NCI-H2081 treated with DMSO at 0.1 percent for 48 hours (cell line): Measurements from ENCODE around the gene MAPK1IP1L.
"Not testable (repeated sequence)": the region's sequence is repeated elsewhere in the genome, so short reads cannot be mapped to it uniquely, and the experiment has no call there.

Experiments
- DNase-seq: peaks from one replicate; lab custom pipeline; 2025; lab: John Stamatoyannopoulos, UW

The MAPK1IP1L gene

DNA sequence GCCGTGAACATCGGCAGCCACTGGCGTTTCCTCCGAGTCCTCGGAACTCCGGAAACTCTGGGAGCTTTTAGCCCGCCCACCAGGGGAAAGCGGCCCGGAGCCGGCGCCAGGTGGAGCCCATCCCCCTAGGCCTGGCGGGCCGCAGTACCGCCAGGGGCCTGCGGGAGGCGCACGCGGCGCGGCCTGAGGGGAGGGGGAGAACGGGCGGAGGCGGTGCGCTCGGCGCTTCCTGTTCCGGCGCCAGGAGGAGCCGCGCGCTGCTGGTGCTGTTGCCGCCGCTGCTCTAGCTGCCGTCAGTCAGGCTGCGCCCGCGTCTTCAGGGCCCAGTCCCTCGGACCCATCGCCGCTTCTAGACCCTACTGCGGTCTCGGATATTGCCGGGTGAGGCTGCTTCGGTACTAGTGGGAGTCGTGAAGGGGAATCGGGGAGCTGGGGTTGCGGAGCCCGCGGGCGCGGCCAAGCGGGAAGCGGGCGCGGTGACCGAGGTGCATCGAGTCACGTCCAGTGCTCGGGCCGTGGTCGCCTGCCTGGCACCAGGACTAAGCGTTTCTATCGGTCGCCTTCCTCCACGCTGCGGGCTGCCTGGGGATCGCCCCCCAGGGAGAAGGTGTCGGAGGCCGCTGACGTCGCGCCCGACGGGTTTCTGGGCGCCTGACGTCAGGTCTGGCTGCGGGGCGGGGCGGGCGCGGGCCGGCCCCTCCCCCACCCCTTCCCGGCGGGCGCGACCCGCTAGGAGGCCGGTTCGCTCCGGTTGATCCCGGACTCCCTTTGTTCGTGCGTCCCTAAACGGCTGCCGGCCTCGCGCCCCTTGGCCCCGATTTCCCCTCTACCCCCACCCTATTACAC, at the start of gene MAPK1IP1L:
MAPK1IP1L (plus strand) TSS at position 225 of the 846 bp plus-strand sequence. CDS start 10,037 bp downstream, outside the sequence.
- DNase-seq = peak; percentile 60

DNA sequence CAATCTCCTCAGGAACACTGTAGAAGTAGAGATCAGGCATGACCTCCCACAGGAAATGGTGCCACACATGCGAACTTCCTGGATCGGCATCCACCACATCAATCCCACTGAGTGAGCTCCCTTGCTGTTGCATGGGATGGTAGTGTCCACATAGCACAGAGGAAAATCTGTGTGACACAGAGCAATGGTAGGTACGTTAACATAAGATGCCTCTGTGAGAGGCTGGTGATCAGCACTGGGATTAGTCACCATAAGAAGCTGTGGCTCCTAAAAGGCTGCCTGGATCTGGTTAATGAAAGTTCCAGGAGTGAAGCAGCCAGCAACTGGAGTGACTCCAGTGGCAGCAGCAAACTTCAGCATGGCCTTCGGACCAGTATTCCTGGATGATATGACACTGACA, 46.4 kb upstream of the MAPK1IP1L start:
- DNase-seq = no peak

DNA sequence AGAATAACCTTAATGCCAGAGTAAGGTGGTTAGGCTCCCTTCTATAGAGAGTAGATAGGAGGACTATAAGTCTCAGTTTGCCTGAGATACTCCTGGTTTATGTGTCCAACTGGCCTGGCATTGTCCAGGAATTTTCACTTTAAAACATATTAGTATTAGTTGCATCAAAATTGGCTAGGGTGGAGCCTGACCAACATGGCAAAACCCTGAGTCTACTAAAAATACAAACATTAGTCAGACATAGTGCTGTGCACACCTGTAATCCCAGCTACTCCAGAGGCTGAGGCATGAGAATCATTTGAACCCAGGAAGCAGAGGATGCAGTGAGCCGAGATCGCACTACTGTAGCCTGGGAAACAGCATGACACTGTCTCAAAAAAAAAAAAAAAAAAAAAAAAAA, 36.4 kb upstream of the MAPK1IP1L start:
- DNase-seq = no peak

DNA sequence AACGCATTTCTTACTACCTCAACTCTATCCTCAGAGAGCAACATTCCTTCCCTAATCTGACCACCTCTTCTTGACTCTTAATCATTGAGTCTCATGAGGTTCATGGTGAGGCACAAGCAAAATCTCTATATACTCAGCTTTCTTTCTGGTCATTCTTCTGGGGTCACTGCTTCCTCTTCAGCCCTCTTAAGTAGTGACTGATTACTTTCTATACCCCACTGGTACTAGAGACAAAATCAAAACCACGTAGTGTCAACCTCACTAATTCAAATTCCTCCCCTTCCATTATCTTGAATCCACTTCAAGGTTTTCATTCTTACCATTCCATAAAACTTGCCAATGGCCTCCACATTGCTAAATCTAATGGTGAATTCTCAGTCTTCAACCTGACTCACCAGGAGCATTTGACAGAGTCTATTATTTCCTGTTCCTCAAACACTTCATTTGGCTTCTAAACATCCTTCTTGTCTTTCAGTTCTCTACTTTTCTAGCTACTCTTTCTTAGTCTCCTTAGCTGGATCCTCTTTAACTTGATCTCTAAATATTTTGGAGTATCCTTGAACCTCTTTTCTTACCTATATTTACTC, 31.4 kb upstream of the MAPK1IP1L start:
- no peak for DNase-seq

DNA sequence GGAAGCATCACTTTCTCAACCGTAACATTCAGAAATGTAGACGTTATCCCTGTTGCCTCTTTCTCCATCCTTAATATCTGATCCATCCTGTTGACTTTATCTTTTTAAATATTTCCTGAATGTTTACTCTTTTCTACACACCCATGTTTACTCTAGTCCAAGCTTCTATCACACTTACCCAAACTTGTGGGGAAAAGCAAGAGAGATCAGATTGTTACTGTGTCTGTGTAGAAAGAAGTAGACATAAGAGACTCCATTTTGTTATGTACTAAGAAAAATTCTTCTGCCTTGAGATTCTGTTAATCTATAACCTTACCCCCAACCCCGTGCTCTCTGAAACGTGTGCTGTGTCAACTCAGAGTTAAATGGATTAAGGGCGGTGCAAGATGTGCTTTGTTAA, 27.1 kb upstream of the MAPK1IP1L start:
- not testable (repeated sequence) for DNase-seq

DNA sequence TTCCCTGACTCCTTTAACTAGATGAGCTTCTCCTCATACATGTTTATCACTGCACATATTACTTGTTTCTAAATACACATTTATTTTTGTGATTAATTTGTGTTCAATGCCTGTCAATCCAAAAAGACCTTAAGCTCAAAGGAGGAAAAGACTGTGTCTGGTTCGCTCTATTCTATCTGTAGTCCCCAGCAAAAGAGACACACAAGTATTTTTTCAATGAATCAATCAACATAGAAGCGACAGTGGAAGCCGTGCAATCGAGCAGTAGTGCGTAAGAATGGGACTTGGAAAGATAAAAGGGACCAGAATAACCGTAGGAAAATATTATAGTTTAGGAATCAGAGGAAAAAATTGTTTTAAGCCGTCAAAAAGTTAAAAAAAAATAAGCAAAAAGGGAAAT, 25.5 kb upstream of the MAPK1IP1L start:
- DNase-seq = no peak

DNA sequence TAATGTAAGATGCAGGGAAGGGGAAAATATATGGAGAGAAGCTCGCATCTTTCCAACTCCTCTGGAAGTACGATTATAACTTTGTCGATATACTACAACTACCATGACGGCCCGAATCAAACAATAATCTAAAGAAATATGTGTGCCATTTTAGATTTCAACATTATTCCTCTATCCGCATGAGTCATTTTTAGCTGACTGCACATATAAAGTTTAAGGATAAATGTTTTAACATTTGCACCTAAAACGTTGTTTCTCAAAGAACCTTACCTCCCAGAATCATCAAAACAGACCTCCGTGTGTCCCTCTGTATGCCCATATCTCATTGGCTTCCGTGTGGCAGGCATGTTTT, 25.0 kb upstream of the MAPK1IP1L start:
- DNase-seq = no peak

DNA sequence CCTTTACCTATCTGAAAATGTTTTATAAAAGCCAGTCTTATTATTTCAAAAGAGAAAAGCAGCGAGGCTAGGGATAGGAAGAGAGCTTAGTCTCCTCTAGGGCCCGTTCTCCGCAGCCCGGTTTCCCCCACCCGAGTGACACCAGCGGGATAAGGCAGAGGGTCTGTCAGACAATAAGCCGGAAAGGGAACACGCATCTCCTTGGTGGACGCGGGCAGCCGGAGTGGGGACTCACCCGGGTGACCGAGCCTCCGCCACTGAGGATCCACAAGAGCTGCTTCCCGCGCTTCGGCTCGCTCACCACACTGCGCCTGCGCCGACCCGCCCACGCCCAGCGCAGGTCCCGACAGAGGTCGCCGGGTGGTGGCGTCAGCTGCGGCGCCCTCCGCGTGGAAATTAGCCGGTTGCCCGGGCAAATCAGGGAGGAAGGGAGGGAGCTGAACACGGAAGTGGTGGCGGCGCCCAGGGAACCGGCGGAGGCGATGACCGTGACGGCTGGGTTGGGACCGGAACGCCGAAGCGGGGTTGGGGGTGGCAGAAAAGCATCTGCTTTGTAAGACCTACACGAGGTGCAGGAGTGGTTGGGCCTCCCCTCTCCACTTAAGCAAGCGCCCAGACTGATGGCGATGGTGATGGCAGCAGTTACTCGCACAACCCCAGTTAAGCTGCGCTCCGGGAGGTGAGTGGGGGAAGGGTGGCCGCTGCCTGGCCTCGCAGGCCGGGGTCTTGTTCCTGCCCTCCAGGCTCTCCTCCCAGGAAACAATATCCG, 24.5 kb upstream of the MAPK1IP1L start, which contains the start of the genes SOCS4 and WDHD1:
SOCS4 (plus strand) TSS at position 444 of the 769 bp plus-strand sequence. CDS start 15,806 bp downstream, outside the sequence.
WDHD1 (minus strand) TSS at position 307 of the 769 bp plus-strand sequence. CDS start 312 bp downstream, outside the sequence.
- DNase-seq = peak; percentile 76

DNA sequence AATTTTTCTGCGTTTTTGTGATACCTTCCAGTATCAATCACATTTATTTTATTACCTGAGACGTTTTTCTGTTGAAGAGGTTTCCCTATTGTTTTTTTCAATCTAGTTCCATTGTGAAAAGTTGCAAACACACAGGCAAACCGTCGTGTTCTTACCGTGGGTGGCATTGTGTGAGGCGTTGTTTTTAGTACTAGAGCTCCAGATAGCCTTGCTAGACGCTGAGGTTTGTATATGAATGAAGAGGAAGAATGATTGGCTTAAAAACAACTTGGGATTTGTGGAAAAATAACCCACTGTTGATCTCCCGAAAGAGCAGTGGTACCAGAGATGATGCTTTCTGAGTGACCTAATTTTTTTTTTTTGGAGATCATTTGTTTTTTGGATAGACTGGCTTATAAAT, 23.4 kb upstream of the MAPK1IP1L start:
- DNase-seq = no peak

DNA sequence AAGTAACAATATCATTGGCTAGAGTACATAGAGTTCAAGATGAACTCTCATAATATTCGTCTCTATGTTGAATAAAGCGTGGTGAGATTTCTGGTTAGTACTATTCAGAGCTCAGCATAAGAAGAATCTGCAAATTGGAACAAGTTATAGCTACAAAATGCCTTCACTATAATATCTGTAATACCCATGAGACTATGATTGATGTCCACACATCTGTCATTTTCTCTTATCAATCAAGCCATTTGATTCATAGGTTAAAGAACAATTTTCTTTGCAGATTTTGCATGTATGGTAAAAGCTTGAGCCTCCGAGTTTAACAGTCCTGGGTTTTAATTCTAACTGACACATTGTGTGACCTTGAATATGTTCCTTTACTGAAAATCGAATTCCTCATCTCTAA, 23.0 kb upstream of the MAPK1IP1L start:
- DNase-seq = no peak

DNA sequence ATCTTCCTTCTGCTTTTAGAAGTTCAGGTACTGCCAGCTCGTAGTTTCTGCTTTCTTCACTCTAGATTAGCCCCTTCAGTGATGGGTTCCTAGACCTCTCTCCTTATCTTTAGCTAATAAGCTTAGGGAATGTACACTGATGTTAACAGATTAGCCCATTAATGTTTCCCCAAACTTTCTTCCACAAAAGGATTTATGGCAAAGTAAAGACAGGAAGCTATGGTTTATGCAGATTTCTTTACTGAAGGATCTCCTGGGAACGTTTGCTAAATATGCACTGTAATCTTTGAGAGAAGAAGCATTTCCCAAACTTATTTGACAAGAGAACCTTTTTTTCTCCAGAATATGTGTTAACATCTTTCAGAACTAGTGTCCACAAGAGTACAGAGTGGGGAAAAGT, 20.3 kb upstream of the MAPK1IP1L start:
- DNase-seq = no peak

DNA sequence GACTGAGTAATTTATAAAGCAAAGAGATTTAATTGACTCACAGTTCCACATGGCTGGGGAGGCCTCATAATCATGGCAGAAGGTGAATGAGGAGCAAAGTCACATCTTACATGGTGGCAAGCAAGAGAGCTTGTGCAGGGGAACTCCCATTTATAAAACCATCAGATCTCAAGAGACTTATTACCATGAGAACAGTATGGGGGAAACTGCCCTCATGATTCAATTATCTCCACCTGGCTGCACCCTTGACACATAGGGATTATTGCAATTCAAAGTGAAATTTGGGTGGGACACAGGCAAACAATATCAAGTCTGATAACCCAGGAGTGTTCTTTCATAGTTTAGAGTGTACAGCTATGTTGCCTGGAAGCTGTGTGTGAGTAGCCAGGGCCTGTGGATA, 13.5 kb upstream of the MAPK1IP1L start:
- not testable (repeated sequence) for DNase-seq

DNA sequence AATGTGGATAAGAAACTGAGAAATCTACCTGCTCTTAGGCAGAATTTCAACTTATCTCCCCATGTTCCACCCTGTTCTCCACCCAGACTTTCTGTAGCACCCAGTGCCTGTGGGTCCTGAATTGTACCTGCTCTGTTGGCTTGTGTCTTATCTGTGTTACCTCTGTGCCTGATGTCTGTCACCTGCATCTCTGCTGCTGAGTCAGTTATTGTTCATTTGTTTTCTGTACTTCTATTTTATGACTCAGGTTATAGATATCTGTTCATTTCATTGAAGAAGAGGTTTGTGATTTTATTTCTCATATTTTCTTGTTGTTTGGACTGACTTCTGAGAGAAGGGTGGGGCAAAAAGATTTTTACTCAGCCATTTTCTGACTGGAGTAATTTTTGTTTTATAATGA, 12.7 kb upstream of the MAPK1IP1L start:
- DNase-seq = no peak

DNA sequence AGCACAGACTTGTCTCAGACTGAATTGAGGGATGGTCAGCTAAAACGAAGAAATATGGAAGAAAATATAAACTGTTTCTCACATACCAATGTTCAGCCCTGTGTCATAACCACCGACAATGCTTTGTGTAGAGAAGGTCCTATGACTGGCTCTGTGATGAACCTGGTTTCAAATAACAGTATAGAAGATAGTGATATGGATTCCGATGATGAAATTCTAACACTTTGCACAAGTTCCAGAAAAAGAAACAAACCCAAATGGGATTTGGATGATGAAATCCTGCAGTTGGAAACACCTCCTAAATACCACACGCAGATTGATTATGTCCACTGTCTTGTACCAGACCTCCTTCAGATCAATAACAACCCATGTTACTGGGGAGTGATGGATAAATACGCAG, 7.9 kb upstream of the MAPK1IP1L start:
- DNase-seq = no peak

DNA sequence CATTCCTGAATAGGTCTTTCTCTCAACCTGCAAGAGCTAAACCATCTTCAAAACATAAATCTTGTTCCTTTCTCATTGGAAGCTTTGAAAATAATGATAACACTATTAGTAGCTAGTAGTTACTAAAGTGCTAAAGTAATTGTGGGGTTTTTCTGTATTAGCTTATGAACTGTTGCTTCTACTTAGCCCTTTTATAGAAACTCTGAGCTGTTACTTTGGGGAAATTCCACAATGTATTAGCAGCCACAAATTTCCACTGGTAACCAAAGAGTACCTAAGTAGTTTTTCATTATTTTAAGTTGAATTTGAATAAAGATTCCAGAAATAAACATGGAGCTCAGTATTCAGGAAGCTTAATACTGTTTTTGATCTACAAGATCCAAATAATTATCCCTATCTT, 6.4 kb upstream of the MAPK1IP1L start:
- no peak for DNase-seq

DNA sequence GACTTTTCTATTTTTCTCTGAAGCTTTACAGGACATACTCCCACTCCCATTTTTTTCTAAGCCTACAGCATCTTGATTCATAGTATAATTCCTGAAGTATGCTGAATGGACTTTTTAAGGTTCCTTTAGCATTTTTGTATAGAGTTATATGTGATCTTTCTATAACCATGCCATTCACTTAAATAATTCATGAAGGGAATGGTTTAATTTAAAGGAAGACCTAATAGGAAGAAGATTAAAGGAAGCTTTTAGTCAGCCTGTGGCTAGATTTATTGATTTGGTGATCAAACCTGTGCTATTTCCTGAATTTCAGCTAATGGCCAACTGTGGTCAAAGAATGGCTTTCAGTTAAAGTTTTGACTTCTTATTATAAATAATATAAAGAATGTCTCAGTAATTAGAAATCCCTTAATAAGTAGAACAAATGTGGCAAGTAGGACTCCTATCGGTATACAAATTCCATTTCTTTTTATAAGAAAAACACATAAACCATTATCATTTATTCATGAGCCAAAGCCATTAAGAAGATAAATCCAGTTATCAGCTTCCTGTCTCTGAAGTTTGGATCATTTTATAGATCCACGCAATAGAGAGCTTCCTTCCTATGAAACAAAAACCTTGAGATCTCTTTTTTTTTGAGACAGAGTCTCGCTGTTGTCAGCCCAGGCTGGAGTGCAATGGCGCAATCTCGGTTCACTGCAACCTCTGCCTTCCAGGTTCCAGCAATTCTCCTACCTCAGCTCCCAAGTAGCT, 4.0 kb upstream of the MAPK1IP1L start:
- DNase-seq = no peak

DNA sequence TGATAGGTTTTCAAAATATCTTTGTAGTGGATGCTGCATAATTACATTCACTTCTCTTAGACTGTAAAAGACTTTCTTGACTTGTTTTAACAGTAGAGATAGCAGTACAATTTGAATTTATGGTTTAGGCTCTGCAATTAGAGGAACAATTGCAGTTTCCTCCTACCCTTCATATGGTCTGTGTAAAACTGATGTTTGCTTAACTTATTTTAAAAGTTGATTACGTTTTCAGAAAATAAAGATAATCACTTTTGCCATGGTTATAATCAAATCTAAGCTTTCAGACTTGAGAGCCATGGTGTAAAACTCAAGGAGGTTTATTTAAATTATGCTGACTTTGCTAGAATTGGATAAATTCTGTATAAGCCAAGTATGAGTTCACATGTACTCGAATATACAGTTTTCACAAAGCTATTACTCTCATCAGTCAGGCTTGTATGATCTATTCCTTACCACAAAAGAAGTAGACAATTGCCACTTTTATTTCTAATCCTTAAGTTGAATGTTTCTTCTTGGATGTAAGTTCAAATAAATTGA, 2.5 kb upstream of the MAPK1IP1L start:
- no peak for DNase-seq

DNA sequence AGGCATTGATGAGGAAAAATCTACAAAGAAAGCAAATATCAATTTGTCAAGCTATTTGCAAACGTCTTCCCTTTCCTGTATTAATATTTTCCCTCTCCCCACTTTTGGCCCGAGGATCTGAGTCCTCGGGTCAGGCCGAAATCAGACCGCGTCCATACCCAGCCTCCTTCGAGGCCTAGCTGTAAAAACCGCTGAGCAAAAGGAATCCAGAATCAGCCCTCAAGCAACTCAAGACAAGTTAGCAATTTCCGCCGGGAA, 353 bp upstream of the MAPK1IP1L start:
- DNase-seq = no peak

DNA sequence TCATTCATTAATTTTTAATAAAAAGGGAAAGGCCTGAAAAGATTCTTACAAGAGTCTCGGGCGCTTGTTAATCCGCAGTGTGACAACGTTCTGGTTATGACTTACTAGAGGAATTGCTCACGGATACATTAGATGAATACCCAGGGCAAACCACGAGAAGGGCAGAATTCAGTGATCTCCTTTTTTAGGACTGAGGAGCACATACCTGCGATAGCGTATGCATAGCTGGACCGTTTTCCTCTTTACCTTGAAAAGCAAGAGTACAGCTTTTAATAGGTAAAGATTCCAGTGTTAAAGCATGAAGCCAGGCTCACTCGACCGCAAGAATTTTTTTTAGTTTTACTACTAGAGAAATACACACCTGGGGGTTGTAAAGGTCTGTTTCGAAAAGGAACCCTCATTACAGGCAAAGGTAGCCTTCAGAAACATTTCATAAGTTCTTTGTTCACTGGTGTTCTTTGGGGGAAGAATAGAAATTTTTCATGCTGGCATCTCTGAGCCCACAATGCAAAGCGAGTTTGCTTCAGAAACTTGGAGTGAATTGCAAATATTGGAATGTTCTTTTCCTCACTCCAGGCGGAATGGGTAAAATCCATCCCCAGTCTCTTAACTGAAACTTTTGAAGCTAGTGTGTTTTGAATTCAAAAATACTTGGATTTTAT, 953 bp downstream of the MAPK1IP1L start:
- no peak for DNase-seq

DNA sequence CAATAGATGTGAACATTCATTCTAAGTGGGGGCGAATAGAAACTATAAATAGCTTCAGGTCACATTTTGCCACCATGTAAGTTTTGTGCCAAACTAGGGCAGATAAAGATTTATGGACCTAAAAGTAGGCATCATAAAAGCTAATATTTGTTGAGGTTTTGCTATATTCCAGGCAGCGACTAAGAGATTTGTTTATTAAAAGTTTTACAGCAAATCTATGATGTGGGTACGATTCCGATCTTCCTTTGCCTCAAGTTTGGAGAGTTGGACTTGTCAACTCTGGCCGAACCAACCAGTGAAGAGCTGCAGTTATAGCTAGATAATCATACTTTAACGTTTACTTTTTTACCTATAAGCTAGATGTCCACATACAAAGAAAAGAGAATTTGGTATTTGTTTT, 1.6 kb downstream of the MAPK1IP1L start:
- DNase-seq = no peak

DNA sequence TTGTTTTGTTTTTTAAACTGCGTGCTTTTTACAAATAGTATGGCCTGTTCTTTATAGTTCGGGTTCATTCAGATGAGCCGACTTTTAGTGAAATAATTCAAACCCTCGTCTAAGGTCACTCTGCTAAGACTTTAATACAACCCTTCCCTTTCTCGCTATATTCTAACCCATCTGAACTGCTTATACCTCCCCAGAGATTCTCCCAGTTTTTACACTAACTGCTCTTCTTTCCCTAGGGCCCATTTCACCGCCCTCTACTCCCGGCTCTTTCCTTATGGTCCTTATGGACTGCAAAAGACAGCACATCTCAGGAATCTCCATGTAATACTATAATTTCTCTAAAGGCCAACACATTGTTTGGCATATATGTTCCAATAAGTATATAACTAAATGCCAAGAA, 2.1 kb downstream of the MAPK1IP1L start:
- DNase-seq = no peak
